Memory B cell (primary cell): ENCODE results near the gene ZNF625.
A peak's percentile ranks its signal among the peaks of the same experiment; 100 is the strongest.

Experiments
- ATAC-seq: fragments of 150-1000 bp; cut with Tn5 transposase; 2 replicates; pipeline ENCODE4 v1.10.0; 2021; ENCODE audit warnings: low read depth, mild to moderate bottlenecking, moderate library complexity
- DNase-seq, 2 donors: peaks; one replicate each; pipeline ENCODE4 v3.0.0; 2022; ENCODE audit warnings: low spot score in 2 of 2
- H3K27ac Mint-ChIP-seq: one replicate; pipeline ENCODE4 v1.8.0; 2022; ENCODE audit warnings: mild to moderate bottlenecking, moderate library complexity, mixed read lengths
- H3K27me3 Mint-ChIP-seq: one replicate; pipeline ENCODE4 v1.8.0; 2022; ENCODE audit warnings: mixed read lengths
- H3K36me3 Mint-ChIP-seq: one replicate; pipeline ENCODE4 v1.8.0; 2022; ENCODE audit warnings: mild to moderate bottlenecking, mixed read lengths
- H3K4me1 Mint-ChIP-seq: one replicate; pipeline ENCODE4 v1.8.0; 2022; ENCODE audit warnings: mixed read lengths
- H3K4me3 Mint-ChIP-seq: one replicate; pipeline ENCODE4 v1.8.0; 2022; ENCODE audit warnings: mild to moderate bottlenecking, moderate library complexity, mixed read lengths
- H3K9me3 Mint-ChIP-seq: one replicate; pipeline ENCODE4 v1.8.0; 2022; ENCODE audit warnings: mixed read lengths

The ZNF625 gene

DNA sequence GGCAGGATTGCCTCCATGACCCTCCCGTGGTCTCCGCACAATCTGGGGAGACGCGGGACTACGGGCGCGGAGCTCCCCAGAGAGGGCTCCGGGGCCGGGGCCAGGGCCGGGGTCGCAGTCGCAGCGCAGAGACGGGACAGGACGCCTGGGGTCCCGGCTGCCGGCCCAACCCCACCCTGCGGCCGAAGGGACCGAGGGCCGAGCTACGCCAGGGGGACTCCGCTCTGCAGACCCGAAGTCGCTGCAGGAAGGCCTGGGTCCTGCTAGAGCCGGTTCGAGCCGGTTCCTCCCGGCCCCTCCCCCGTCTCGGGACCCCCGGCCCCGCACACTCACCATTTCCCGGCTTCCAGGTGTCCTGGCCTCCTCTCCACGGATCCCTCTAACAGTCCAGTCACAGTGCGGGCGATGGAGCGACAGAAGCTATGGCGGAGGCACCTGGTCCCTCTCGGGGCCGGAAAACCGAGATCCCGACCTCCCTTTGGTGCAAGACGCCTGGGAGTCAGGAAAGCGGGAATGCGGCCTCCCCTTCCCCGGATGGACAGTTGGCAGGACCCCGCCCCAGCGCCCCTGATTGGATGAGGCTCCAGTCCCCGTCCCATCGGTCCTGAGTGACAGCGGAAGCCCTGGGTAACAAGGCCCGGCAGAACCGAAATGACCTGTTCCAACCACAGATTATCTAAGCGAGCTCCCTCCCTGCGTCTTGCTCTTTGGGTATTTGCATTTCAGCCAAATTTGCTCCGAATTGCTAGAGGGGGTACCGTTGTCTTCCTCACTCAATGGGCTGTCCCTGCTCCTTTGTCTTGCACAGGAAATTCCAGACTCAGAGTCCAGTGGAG is at the start of gene ZNF625:
Gene ZNF625 (minus strand): TSS at position 512 of the 836 bp plus-strand sequence. CDS start 176 bp downstream, at position 336.
- peaks cover 4% of the 10 kb centered on the region for H3K36me3 Mint-ChIP-seq
- H3K9me3 Mint-ChIP-seq: no peaks in the 10 kb centered on the region
- H3K4me1 Mint-ChIP-seq: peaks cover 4% of the 10 kb centered on the region
- H3K4me3 Mint-ChIP-seq: peak within 1 kb of the TSS; percentile 93
- ATAC-seq: peak; percentile 86
- peak within 1 kb of the TSS; percentile 92 for H3K27ac Mint-ChIP-seq
- H3K27me3 Mint-ChIP-seq: no peaks in the 10 kb centered on the region
- DNase-seq: peak in 1 of 2 donors; percentile 39

DNA sequence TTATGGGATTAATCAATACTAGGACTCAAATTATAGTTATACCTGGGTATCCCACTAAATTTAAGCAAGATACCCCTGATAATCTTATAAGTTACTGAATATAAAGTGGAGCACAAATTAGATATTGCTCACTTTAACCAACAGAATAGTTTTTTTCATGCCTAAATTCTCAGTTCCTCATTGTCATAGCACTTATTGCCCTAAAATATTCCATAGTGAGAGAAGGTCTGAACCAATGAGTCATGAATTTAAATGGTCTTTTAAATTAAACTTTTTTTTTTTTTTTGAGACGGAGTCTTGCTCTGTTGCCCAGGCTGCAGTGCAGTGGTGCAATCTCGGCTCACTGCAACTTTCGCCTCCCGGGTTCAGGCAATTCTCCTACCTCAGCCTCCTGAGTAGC is 48.8 kb upstream of the ZNF625 start:
- Mint-ChIP-seq H3K27ac (no peak overlapping the region), H3K9me3 (peaks cover 11% of the 10 kb centered on the region), H3K4me3 (no peak overlapping the region), H3K27me3 (no peaks in the 10 kb centered on the region), H3K4me1 (peaks cover 11% of the 10 kb centered on the region), H3K36me3 (peaks cover 32% of the 10 kb centered on the region)
- ATAC-seq (no peak), DNase-seq (no peak)

DNA sequence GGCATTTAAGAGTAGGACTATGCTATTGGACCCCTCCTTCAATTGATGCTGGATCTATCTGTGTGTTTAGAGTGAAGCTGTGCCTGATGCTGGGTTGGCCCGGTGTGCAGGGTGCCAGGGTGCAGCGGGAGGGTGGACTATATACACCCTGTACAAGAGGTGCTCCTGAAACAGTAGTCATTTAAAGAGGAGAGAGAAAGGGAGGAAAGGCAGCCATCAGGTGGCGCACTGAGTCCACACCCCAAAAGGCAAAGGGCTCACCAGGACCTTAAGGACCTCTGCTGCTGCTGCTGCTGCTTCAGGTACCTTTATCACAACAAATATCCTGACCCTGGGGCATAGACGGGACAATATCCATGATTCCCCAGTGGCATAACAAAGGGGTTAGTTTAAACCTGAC is 45.7 kb upstream of the ZNF625 start:
- Mint-ChIP-seq H3K4me1 (peaks cover 13% of the 10 kb centered on the region), H3K27ac (no peak overlapping the region), H3K9me3 (peaks cover 6% of the 10 kb centered on the region), H3K27me3 (no peaks in the 10 kb centered on the region), H3K4me3 (no peak overlapping the region), H3K36me3 (peaks cover 28% of the 10 kb centered on the region)
- peak in 1 of 2 donors; percentile 9 for DNase-seq
- ATAC-seq: peak; percentile 56

- H3K4me1 Mint-ChIP-seq: peaks cover 10% of the 10 kb centered on the region
- H3K27me3 Mint-ChIP-seq: no peaks in the 10 kb centered on the region
- no peak overlapping the region for H3K4me3 Mint-ChIP-seq
- ATAC-seq: no peak
- H3K9me3 Mint-ChIP-seq: peaks cover 2% of the 10 kb centered on the region
- peaks cover 19% of the 10 kb centered on the region for H3K36me3 Mint-ChIP-seq
- no peak overlapping the region for H3K27ac Mint-ChIP-seq
- DNase-seq: no peak
Observed at GRCh38 chr19:12199757-12200419, 43.4 kb upstream of the ZNF625 start.

- H3K27me3 Mint-ChIP-seq: no peaks in the 10 kb centered on the region
- H3K27ac Mint-ChIP-seq: no peak overlapping the region
- H3K4me1 Mint-ChIP-seq: peaks cover 13% of the 10 kb centered on the region
- no peak overlapping the region for H3K4me3 Mint-ChIP-seq
- H3K36me3 Mint-ChIP-seq: peaks cover 15% of the 10 kb centered on the region
- DNase-seq (no peak), ATAC-seq (no peak)
- H3K9me3 Mint-ChIP-seq: peaks cover 3% of the 10 kb centered on the region
Observed at GRCh38 chr19:12198136-12198535, 41.6 kb upstream of the ZNF625 start.

GRCh38 chr19:12194827-12195731 is 38.5 kb upstream of the ZNF625 start:
- Mint-ChIP-seq H3K27ac (peak overlapping the region; percentile 82), H3K4me3 (peak overlapping the region; percentile 88), H3K36me3 (peaks cover 25% of the 10 kb centered on the region), H3K4me1 (peaks cover 5% of the 10 kb centered on the region), H3K27me3 (no peaks in the 10 kb centered on the region), H3K9me3 (peaks cover 7% of the 10 kb centered on the region)
- ATAC-seq: peak; percentile 97
- peak; percentile 45 to 69 for DNase-seq

DNA sequence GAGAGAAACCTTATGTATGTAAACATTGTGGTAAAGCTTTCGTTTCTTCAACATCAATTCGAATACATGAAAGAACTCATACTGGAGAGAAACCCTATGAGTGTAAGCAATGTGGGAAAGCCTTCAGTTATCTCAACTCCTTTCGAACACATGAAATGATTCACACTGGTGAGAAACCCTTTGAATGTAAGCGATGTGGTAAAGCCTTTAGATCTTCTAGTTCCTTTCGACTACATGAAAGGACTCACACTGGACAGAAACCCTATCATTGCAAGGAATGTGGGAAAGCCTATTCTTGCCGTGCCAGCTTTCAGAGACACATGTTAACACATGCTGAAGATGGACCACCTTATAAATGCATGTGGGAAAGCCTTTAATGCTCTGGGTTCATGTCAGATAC is 31.1 kb upstream of the ZNF625 start:
- Mint-ChIP-seq H3K4me3 (no peak overlapping the region), H3K27me3 (no peaks in the 10 kb centered on the region), H3K4me1 (no peaks in the 10 kb centered on the region), H3K27ac (no peak overlapping the region), H3K36me3 (peaks cover 66% of the 10 kb centered on the region), H3K9me3 (peaks cover 11% of the 10 kb centered on the region)
- DNase-seq: no peak
- no peak for ATAC-seq

- Mint-ChIP-seq H3K4me1 (peaks cover 14% of the 10 kb centered on the region), H3K27me3 (no peaks in the 10 kb centered on the region), H3K9me3 (peaks cover 4% of the 10 kb centered on the region), H3K36me3 (peaks cover 52% of the 10 kb centered on the region), H3K27ac (no peak overlapping the region), H3K4me3 (no peak overlapping the region)
- DNase-seq (no peak), ATAC-seq (no peak)
Observed at GRCh38 chr19:12180377-12180776, 23.8 kb upstream of the ZNF625 start.

DNA sequence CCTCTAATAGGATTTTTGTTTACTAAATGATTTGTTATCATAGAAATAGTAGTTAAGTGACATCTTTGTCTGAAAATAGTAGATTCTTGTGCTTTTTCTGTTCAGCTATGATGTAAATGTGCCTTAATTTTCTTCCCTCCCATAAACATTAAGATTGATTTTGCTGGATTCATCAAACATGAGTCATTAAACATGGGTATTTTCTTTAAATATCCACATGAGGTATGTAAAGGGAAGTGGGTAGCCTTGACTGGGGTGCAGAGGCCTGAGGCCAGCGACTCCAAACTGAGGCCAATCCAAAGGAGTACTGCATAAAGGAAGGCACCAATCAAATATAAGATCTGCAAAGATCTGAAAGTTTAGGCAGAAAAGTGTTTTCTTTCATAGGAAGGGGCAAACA is 10.1 kb upstream of the ZNF625 start:
- H3K4me3 Mint-ChIP-seq: no peak overlapping the region

GRCh38 chr19:12163826-12164225 is 7.3 kb upstream of the ZNF625 start:
- Mint-ChIP-seq H3K9me3 (no peaks in the 10 kb centered on the region), H3K27ac (peak overlapping the region; percentile 98), H3K4me3 (peak overlapping the region; percentile 94), H3K36me3 (peaks cover 10% of the 10 kb centered on the region), H3K4me1 (peaks cover 24% of the 10 kb centered on the region), H3K27me3 (no peaks in the 10 kb centered on the region)
- ATAC-seq (no peak), DNase-seq (no peak)

More for the DNA sequence above, 10.1 kb upstream of the ZNF625 start:
- Mint-ChIP-seq H3K4me1 (peaks cover 26% of the 10 kb centered on the region), H3K9me3 (no peaks in the 10 kb centered on the region), H3K27me3 (no peaks in the 10 kb centered on the region), H3K36me3 (peaks cover 19% of the 10 kb centered on the region), H3K27ac (no peak overlapping the region)
- no peak for DNase-seq
- ATAC-seq: no peak

- H3K27me3 Mint-ChIP-seq: no peaks in the 10 kb centered on the region
- DNase-seq (peak; percentile 83 to 90), ATAC-seq (peak; percentile 97)
- H3K4me1 Mint-ChIP-seq: peaks cover 24% of the 10 kb centered on the region
- peak within 1 kb of the TSS; percentile 94 for H3K4me3 Mint-ChIP-seq
- peaks cover 9% of the 10 kb centered on the region for H3K36me3 Mint-ChIP-seq
- peak within 1 kb of the TSS; percentile 98 for H3K27ac Mint-ChIP-seq
- H3K9me3 Mint-ChIP-seq: no peaks in the 10 kb centered on the region
Observed at GRCh38 chr19:12162882-12163806, 6.6 kb upstream of the ZNF625 start, which contains the start of gene ZNF136. Gene ZNF136, plus strand, starts transcription at chr19:12163096. Its CDS starts 108 bp downstream, at chr19:12163204.

- H3K36me3 Mint-ChIP-seq: peaks cover 9% of the 10 kb centered on the region
- H3K27me3 Mint-ChIP-seq: no peaks in the 10 kb centered on the region
- H3K4me1 Mint-ChIP-seq: peaks cover 24% of the 10 kb centered on the region
- peak overlapping the region; percentile 98 for H3K27ac Mint-ChIP-seq
- H3K4me3 Mint-ChIP-seq: peak overlapping the region; percentile 94
- no peaks in the 10 kb centered on the region for H3K9me3 Mint-ChIP-seq
- DNase-seq (no peak), ATAC-seq (peak; percentile 3)
Observed at GRCh38 chr19:12162513-12162881, 6.0 kb upstream of the ZNF625 start.
